ENCODE results near the gene PAM16. TPM values are rescaled to one million over a fixed set of nuclear protein-coding genes. Genes with fewer than 3 reads are reported as not detected.
A peak's percentile ranks its signal among the peaks of the same experiment; 100 is the strongest.

The PAM16 gene
- total RNA-seq, 1 experiment from 2014 or later = 80.4 TPM

GRCh38 chr16:4370570-4371356 lies 19.6 kb upstream of the PAM16 start:
- Mint-ChIP-seq H3K4me3 (0 out of 5 replicates have a peak overlapping the region, but pooled peaks have one; percentile 8 to 37), H3K9me3 (no peaks in the 10 kb centered on the region), H3K27me3 (ENCODE audit: low read depth) (no peaks in the 10 kb centered on the region), H3K27ac (no peak overlapping the region), H3K36me3 (ENCODE audit: insufficient read depth in 1 of 3, low read depth in 3 of 3) (peaks cover 0 to 2% (median 1%) of the 10 kb centered on the region in 3 experiments; a peak in 1 of 7 replicates), H3K4me1 (peaks cover 19 to 30% of the 10 kb centered on the region in 2 experiments)
- H2BK15ac ChIP-seq (ENCODE audit: low read depth, low read length) = no peak overlapping the region
- H2BK120ac ChIP-seq (ENCODE audit: low read depth, low read length, poor library complexity, severe bottlenecking) = no peak overlapping the region
- H2BK12ac ChIP-seq (ENCODE audit: insufficient read length, low read depth, low read length) = no peak overlapping the region
- no peaks in the 10 kb centered on the region for H4K20me1 ChIP-seq (ENCODE audit: control insufficient read depth, insufficient read depth, insufficient read length)
- no peak overlapping the region for H3K56ac ChIP-seq (ENCODE audit: insufficient read length, low read depth, low read length)
- H2BK20ac ChIP-seq (ENCODE audit: low read depth, low read length, poor library complexity, severe bottlenecking) = no peak overlapping the region
- no peak overlapping the region for H3K27ac ChIP-seq (ENCODE audit: insufficient read length, low read depth, low read length)
- H3K9ac ChIP-seq (ENCODE audit: extremely low read depth, insufficient read length, low read length) = no peak overlapping the region
- H3K14ac ChIP-seq (ENCODE audit: insufficient read depth, low read length) = no peak overlapping the region
- no peak overlapping the region for H3K4me2 ChIP-seq (ENCODE audit: insufficient read depth, insufficient read length, low read length)
- H2BK5ac ChIP-seq (ENCODE audit: insufficient read length, low read length) = no peak overlapping the region
- no peak overlapping the region for H3K4ac ChIP-seq (ENCODE audit: low read depth, low read length)
- H3T11ph ChIP-seq (ENCODE audit: low read length) = no peak overlapping the region
- H3K23me2 ChIP-seq (ENCODE audit: insufficient read length, low read depth, low read length, poor library complexity, severe bottlenecking) = no peaks in the 10 kb centered on the region
- DNase-seq = no peak
- H3K79me2 ChIP-seq (ENCODE audit: insufficient read depth, low read length) = peaks cover 1% of the 10 kb centered on the region; the same call in 1 of the 2 replicates
- no peaks in the 10 kb centered on the region for H3K79me1 ChIP-seq (ENCODE audit: insufficient read depth, low read depth, low read length, poor library complexity, severe bottlenecking)
- peaks cover 8% of the 10 kb centered on the region; the same call in 1 of the 2 replicates for H3K4me1 ChIP-seq (ENCODE audit: insufficient read depth, low read length)
- H3K9me3 ChIP-seq (ENCODE audit: control insufficient read depth, low read depth, low read length) = no peaks in the 10 kb centered on the region
- no peak overlapping the region for H2AFZ ChIP-seq (ENCODE audit: low read length)
- H3K27me3 ChIP-seq (ENCODE audit: insufficient read depth, low read length) = no peaks in the 10 kb centered on the region
- TF ChIP-seq CTCF (conservative IDR thresholded peaks at IDR 0.05) = no peak
- H3K23ac ChIP-seq (ENCODE audit: insufficient read length, low read depth, low read length) = no peak overlapping the region
- H4K5ac ChIP-seq (ENCODE audit: insufficient read length, low read depth, low read length) = no peak overlapping the region
- H3K18ac ChIP-seq (ENCODE audit: insufficient read length, low read depth, low read length) = no peak overlapping the region
- no peak overlapping the region for H4K91ac ChIP-seq (ENCODE audit: insufficient read length, low read depth, low read length)
- H2AK5ac ChIP-seq (ENCODE audit: insufficient read length, low read length) = no peak overlapping the region
- WGBS (ENCODE audit: extremely low coverage, insufficient read length, low lambda C conversion rate) = no CpG with 5 or more reads among the region's 14 CpGs
- no peak overlapping the region for H4K8ac ChIP-seq (replicated peaks; ENCODE audit: insufficient read length, low read depth, low read length)
